ENCODE data around the gene PRR30. TPM values are rescaled to one million over a fixed set of nuclear protein-coding genes. Genes with fewer than 3 reads are reported as not detected.

Gene PRR30
- total RNA-seq, 1 donor from 2014 or later = not detected

GRCh38 chr2:27171351-27171848, 32.2 kb upstream of the PRR30 start:
- H3K27me3 ChIP-seq (ENCODE audit: control insufficient read depth, insufficient read depth, low read length) = peaks cover 18% of the 10 kb centered on the region
- TF ChIP-seq, protein P1, sequence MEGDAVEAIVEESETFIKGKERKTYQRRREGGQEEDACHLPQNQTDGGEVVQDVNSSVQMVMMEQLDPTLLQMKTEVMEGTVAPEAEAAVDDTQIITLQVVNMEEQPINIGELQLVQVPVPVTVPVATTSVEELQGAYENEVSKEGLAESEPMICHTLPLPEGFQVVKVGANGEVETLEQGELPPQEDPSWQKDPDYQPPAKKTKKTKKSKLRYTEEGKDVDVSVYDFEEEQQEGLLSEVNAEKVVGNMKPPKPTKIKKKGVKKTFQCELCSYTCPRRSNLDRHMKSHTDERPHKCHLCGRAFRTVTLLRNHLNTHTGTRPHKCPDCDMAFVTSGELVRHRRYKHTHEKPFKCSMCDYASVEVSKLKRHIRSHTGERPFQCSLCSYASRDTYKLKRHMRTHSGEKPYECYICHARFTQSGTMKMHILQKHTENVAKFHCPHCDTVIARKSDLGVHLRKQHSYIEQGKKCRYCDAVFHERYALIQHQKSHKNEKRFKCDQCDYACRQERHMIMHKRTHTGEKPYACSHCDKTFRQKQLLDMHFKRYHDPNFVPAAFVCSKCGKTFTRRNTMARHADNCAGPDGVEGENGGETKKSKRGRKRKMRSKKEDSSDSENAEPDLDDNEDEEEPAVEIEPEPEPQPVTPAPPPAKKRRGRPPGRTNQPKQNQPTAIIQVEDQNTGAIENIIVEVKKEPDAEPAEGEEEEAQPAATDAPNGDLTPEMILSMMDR (IDR thresholded peaks at IDR 0.05; ENCODE audit: insufficient read depth, low read length, poor library complexity, severe bottlenecking) = no peak

GRCh38 chr2:27170581-27171337, 31.5 kb upstream of the PRR30 start:
- H3K4me3 ChIP-seq (ENCODE audit: low read depth, low read length) = no peak overlapping the region
- no peak for DNase-seq (ENCODE audit: low read depth)
- no peaks in the 10 kb centered on the region for H3K36me3 ChIP-seq (ENCODE audit: control insufficient read depth, insufficient read depth, low read length)
- H3K27me3 ChIP-seq (ENCODE audit: control insufficient read depth, insufficient read depth, low read length) = peaks cover 18% of the 10 kb centered on the region
- TF ChIP-seq, protein P1 (IDR thresholded peaks at IDR 0.05; ENCODE audit: insufficient read depth, low read length, poor library complexity, severe bottlenecking) = no peak

More at GRCh38 chr2:27171351-27171848, 32.2 kb upstream of the PRR30 start:
- no peak for DNase-seq (ENCODE audit: low read depth)
- Histone ChIP-seq H3K4me3 (ENCODE audit: low read depth, low read length) (no peak overlapping the region), H3K36me3 (ENCODE audit: control insufficient read depth, insufficient read depth, low read length) (no peaks in the 10 kb centered on the region)

GRCh38 chr2:27164960-27165763, 26.0 kb upstream of the PRR30 start:
- peaks cover 2% of the 10 kb centered on the region for H3K27me3 ChIP-seq (ENCODE audit: control insufficient read depth, insufficient read depth, low read length)
- TF ChIP-seq, protein P1 (IDR thresholded peaks at IDR 0.05; ENCODE audit: insufficient read depth, low read length, poor library complexity, severe bottlenecking) = no peak
- no peak for DNase-seq (ENCODE audit: low read depth)
- H3K36me3 ChIP-seq (ENCODE audit: control insufficient read depth, insufficient read depth, low read length) = no peaks in the 10 kb centered on the region
- no peak overlapping the region for H3K4me3 ChIP-seq (ENCODE audit: low read depth, low read length)

GRCh38 chr2:27162151-27163121, 23.2 kb upstream of the PRR30 start:
- Histone ChIP-seq H3K4me3 (ENCODE audit: low read depth, low read length) (no peak overlapping the region), H3K36me3 (ENCODE audit: control insufficient read depth, insufficient read depth, low read length) (no peaks in the 10 kb centered on the region), H3K27me3 (ENCODE audit: control insufficient read depth, insufficient read depth, low read length) (no peaks in the 10 kb centered on the region)
- TF ChIP-seq, protein P1 (IDR thresholded peaks at IDR 0.05; ENCODE audit: insufficient read depth, low read length, poor library complexity, severe bottlenecking) = no peak
- no peak for DNase-seq (ENCODE audit: low read depth)

GRCh38 chr2:27160191-27160590, 21.0 kb upstream of the PRR30 start:
- H3K4me3 ChIP-seq (ENCODE audit: low read depth, low read length) = no peak overlapping the region
- no peaks in the 10 kb centered on the region for H3K27me3 ChIP-seq (ENCODE audit: control insufficient read depth, insufficient read depth, low read length)
- TF ChIP-seq, protein P1 (IDR thresholded peaks at IDR 0.05; ENCODE audit: insufficient read depth, low read length, poor library complexity, severe bottlenecking) = no peak
- no peak for DNase-seq (ENCODE audit: low read depth)
- H3K36me3 ChIP-seq (ENCODE audit: control insufficient read depth, insufficient read depth, low read length) = no peaks in the 10 kb centered on the region

Data from kidney epithelial cell (primary cell).